T-cell (primary cell): ENCODE data around the gene PFKFB2. TPM values are rescaled to one million over a fixed set of nuclear protein-coding genes. Genes with fewer than 3 reads are reported as not detected.
A peak's percentile ranks its signal among the peaks of the same experiment; 100 is the strongest.

Source experiments
- ATAC-seq, 4 experiments: fragments of 200-7000 bp in 3 of 4; fragments of 150-1000 bp in 1 of 4; cut with Tn5 transposase; replicated peaks in 1 of 4; 1 replicate in 3 of 4; 2 replicates in 1 of 4; pipeline ENCODE4 v1.10.0; 2021; ENCODE audit warnings: moderate library complexity in 3 of 4, mild to moderate bottlenecking in 2 of 4, moderate number of reproducible peaks in 1 of 4
- CTCF ChIA-PET, 2 donors: fragments of 300-600 bp; sonication (Branson Sonifier 250); formaldehyde crosslinking; loops; one replicate each; lab custom pipeline; 2022; ENCODE audit warnings: antibody characterized with exemption in 2 of 2; lab: Charles Lee
- POLR2A ChIA-PET, 2 donors: fragments of 300-600 bp; sonication (Branson Sonifier 250); formaldehyde crosslinking; loops; one replicate each; lab custom pipeline; 2022; ENCODE audit warnings: antibody characterized with exemption in 2 of 2; lab: Charles Lee
- DNase-seq, 35 experiments: peaks; one replicate each; pipeline versions ENCODE4 v3.0.0 to v3.0.0-alpha.2; 2013 to 2023
- H3K27ac ChIP-seq: one replicate; pipeline ENCODE4 v1.5.1; 2013; ENCODE audit warnings: low read length
- H3K27me3 ChIP-seq, 2 experiments: replicated peaks in 1 of 2; 1 replicate in 1 of 2; 2 replicates in 1 of 2; pipeline versions ENCODE4 v1.6.1 to v1.7.0; 2013; ENCODE audit warnings: low read length in 1 of 2, mixed read lengths in 1 of 2; ENCODE audit not compliant: control insufficient read depth in 2 of 2, insufficient read depth in 2 of 2; ENCODE audit errors: extremely low read depth in 1 of 2
- H3K36me3 ChIP-seq, 2 donors: 1 replicate in 1 of 2; 2 replicates in 1 of 2; pipeline versions ENCODE4 v1.6.1 to v1.7.0; 2013; ENCODE audit warnings: low read length in 1 of 2; ENCODE audit not compliant: control insufficient read depth in 2 of 2, insufficient read depth in 1 of 2; ENCODE audit errors: extremely low read depth in 1 of 2
- H3K4me1 ChIP-seq, 2 experiments: 1 replicate in 1 of 2; 2 replicates in 1 of 2; pipeline versions ENCODE4 v1.6.1 to v1.7.0; 2013; ENCODE audit warnings: low read length in 2 of 2, mixed read lengths in 1 of 2; ENCODE audit not compliant: insufficient read depth in 2 of 2, control insufficient read depth in 1 of 2; ENCODE audit errors: extremely low read depth in 1 of 2
- H3K4me3 ChIP-seq, 2 donors: 1 replicate in 1 of 2; 2 replicates in 1 of 2; pipeline versions ENCODE4 v1.5.1 to v1.7.0; 2013; ENCODE audit warnings: mild to moderate bottlenecking in 2 of 2, low read length in 1 of 2, moderate library complexity in 1 of 2; ENCODE audit not compliant: control insufficient read depth in 1 of 2; ENCODE audit errors: extremely low read depth in 1 of 2
- H3K9me3 ChIP-seq: 2 replicates; pipeline ENCODE4 v1.7.0; 2013
- H3K27ac Mint-ChIP-seq, 2 donors: one replicate each; pipeline ENCODE4 v1.8.0; 2020 to 2021; ENCODE audit warnings: mild to moderate bottlenecking in 2 of 2, mixed read lengths in 2 of 2
- H3K27me3 Mint-ChIP-seq, 2 donors: one replicate each; pipeline ENCODE4 v1.8.0; 2021 to 2022; ENCODE audit warnings: mixed read lengths in 2 of 2
- H3K36me3 Mint-ChIP-seq: one replicate; pipeline ENCODE4 v1.8.0; 2021; ENCODE audit warnings: mixed read lengths
- H3K4me1 Mint-ChIP-seq, 3 donors: one replicate each; pipeline ENCODE4 v1.8.0; 2020 to 2022; ENCODE audit warnings: mixed read lengths in 3 of 3, mild to moderate bottlenecking in 1 of 3
- H3K4me3 Mint-ChIP-seq, 3 donors: one replicate each; pipeline ENCODE4 v1.8.0; 2020 to 2022; ENCODE audit warnings: mild to moderate bottlenecking in 3 of 3, mixed read lengths in 3 of 3, moderate library complexity in 3 of 3
- H3K9me3 Mint-ChIP-seq, 3 donors: one replicate each; pipeline ENCODE4 v1.8.0; 2020 to 2022; ENCODE audit warnings: mixed read lengths in 3 of 3
- WGBS: methylation state at CpG from one replicate; pipeline ENCODE4 v1.1.5; 2013; ENCODE audit warnings: missing lambda C conversion rate; ENCODE audit not compliant: insufficient coverage; 5-methylcytosine and 5-hydroxymethylcytosine counted together
- total RNA-seq, 35 experiments: library from RNA in 6 of 35; stranded (reverse) in 6 of 35; fragments of 120-200 nt in 1 of 35; gene quantifications; one replicate each; pipeline versions ENCODE4 v1.2.1 to v1.2.4 and lab custom pipeline; 2013 to 2026

Gene PFKFB2
- total RNA-seq, 5 donors from 2014 or later (not counting 1 experiment from before 2014, with no cell fraction given) = 1.6 to 4.7 (median 3.2) TPM

DNA sequence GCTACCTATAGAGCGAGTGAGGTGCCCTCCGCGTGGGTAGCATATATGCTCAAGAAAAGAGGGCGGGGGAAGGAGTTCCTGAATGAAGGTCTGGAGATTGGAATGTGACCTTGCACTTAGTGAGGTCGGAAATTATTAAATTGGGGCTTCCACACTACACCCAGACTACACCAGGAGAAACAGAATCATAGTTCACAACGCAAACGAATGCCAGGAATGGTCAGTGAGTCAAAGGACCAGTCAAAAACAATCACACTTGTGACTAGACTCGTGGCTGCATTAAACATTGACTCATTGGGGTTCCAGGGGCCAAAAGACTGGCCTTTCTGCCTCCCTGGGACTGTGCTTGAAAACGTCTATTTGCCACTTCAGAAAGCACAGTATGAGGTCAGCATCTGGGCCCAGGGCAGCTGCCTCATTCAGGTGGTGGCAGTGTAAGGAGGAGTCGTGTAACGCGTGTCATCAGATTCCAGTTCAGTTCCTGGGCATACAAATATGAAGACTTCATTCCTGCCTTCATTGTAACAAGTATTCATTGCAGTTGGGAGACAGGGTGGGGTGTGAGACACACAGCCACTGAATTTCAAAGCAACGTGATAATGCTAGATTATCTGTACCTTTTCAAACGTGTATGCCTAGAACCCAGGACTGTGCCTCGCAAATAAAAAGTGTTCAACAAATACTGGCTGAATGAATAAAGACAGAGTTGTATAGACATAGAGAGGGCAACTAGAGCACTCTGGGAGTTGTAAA lies 1.7 kb upstream of the PFKFB2 start, which contains the start of gene YOD1:
TSS of gene YOD1 (minus strand) at position 18 of the 753 bp plus-strand sequence. CDS start 178 bp downstream, outside the sequence.
- Histone ChIP-seq H3K27ac (peak within 1 kb of the TSS; percentile 79), H3K27me3 (no peaks in the 10 kb centered on the region), H3K36me3 (peaks cover 0 to 22% of the 10 kb centered on the region in 2 donors), H3K4me1 (peaks cover 18 to 32% of the 10 kb centered on the region in 2 experiments), H3K4me3 (peak within 1 kb of the TSS; percentile 98 to 100), H3K9me3 (no peaks in the 10 kb centered on the region)
- H3K4me1 Mint-ChIP-seq = peaks cover 59 to 70% (median 66%) of the 10 kb centered on the region in 3 donors
- no peaks in the 10 kb centered on the region for H3K9me3 Mint-ChIP-seq
- ATAC-seq (no peak), DNase-seq (no peak)
- H3K36me3 Mint-ChIP-seq = peaks cover 17% of the 10 kb centered on the region
- WGBS = 83% methylated on average over 6 of the region's 15 CpGs
- H3K27ac Mint-ChIP-seq = peak within 1 kb of the TSS; percentile 89 to 96
- H3K27me3 Mint-ChIP-seq = no peaks in the 10 kb centered on the region
- POLR2A ChIA-PET = no interaction called here
- CTCF ChIA-PET = no interaction called here
- peak within 1 kb of the TSS; percentile 94 to 99 (median 99) for H3K4me3 Mint-ChIP-seq

DNA sequence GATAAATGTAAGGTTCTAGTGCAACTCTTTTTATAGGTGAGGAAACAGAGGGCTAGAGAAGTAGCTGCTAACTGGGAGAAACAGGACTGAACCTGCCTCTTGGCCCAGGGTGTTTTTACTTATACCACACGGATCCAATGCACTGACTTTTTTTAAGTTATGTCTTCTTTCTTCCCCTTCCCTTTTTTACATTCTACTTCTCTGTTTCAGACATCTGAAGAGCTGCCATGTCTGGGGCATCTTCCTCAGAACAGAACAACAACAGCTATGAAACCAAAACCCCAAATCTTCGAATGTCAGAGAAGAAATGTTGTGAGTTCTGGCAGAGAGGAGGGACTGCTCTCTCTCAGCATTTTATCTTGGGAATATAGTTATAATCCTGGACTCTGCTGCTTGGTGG lies 1.4 kb downstream of the PFKFB2 start:
- no peak for ATAC-seq

DNA sequence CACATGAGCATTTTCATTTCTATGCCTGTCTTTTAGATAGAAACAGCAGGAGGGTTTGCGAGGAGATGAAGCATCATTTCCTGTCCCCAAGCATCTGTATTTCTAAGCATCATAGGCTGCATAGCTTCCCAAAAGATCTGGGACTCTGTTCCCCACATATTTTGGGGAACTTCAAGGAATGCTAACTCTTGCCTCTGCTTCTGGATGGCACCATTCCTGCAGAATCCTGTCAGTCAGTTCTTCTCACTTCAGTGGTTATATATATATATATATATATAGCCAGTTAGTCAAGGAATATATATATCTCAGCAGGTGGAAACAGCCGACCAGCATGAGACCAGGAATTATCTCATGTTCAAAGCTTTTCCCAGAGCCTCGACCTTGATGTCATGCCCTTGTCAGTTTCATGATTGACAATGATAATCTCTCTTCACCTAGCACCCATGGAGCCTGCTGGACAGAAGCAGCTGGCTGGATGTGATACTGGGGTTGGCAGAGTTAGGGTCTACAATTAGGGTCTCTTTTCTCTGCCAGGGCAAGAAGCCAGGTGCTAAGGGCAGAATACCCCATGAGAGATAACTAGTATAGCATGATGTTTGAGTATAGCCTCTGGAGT lies 2.4 kb downstream of the PFKFB2 start:
- no peak overlapping the region for H3K4me3 Mint-ChIP-seq

More for the DNA sequence above, 1.4 kb downstream of the PFKFB2 start:
- H3K9me3 ChIP-seq = no peaks in the 10 kb centered on the region
- H3K27me3 ChIP-seq = peaks cover 0 to 2% of the 10 kb centered on the region in 2 experiments
- Mint-ChIP-seq H3K4me1 (peaks cover 32 to 44% (median 37%) of the 10 kb centered on the region in 3 donors), H3K36me3 (no peaks in the 10 kb centered on the region), H3K9me3 (no peaks in the 10 kb centered on the region), H3K4me3 (peak overlapping the region; percentile 94 to 99 (median 99)), H3K27ac (peak overlapping the region in 1 of 2 donors; percentile 66), H3K27me3 (no peaks in the 10 kb centered on the region)
- DNase-seq = no peak
- ChIA-PET CTCF (interaction anchor here in 1 of 2 donors (0.6 kb wide), 1 partner anchor 400 kb away, joined by 3 read pairs; the partner anchor contains the start of gene CR2), POLR2A (no interaction called here)
- peaks cover 4 to 28% of the 10 kb centered on the region in 2 experiments for H3K4me1 ChIP-seq
- 43% methylated on average over 1 of the region's 2 CpGs for WGBS
- no peak overlapping the region for H3K27ac ChIP-seq
- no peak overlapping the region for H3K4me3 ChIP-seq
- peaks cover 0 to under 1% of the 10 kb centered on the region in 2 donors for H3K36me3 ChIP-seq

DNA sequence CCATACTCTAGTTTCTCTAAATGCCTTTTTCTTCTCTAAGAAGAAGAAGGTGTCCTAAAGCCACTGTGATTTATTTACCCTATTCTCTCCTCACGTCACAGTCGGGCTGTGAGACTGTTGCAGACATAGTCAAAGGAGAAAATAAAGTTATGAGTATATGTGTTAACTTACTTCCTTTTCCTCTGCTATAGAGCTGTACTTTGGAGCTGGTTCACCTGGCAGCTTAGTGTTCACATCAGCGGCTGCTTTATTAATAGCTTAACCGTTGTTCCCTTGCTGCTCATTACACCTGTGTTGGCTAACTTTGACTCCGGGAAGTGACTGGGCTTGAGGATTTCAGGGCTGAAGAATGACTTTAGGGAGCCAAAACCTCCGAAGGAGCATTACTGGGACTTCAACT lies 3.6 kb downstream of the PFKFB2 start:
- Mint-ChIP-seq H3K9me3 (no peaks in the 10 kb centered on the region), H3K36me3 (peaks cover 4% of the 10 kb centered on the region), H3K4me1 (peaks cover 24 to 29% (median 25%) of the 10 kb centered on the region in 3 donors), H3K27ac (no peak overlapping the region), H3K27me3 (no peaks in the 10 kb centered on the region), H3K4me3 (no peak overlapping the region)
- ATAC-seq = no peak
- Histone ChIP-seq H3K9me3 (no peaks in the 10 kb centered on the region), H3K4me1 (peaks cover 4 to 16% of the 10 kb centered on the region in 2 experiments), H3K27me3 (peaks cover 0 to 2% of the 10 kb centered on the region in 2 experiments), H3K36me3 (peaks cover 0 to 2% of the 10 kb centered on the region in 2 donors), H3K4me3 (no peak overlapping the region), H3K27ac (no peak overlapping the region)
- CTCF ChIA-PET = no interaction called here
- no peak for DNase-seq
- 75% methylated on average over 3 of the region's 6 CpGs for WGBS
- POLR2A ChIA-PET = no interaction called here

More for the DNA sequence above, 2.4 kb downstream of the PFKFB2 start:
- H3K27ac Mint-ChIP-seq = no peak overlapping the region
- peaks cover 24 to 37% (median 33%) of the 10 kb centered on the region in 3 donors for H3K4me1 Mint-ChIP-seq
- H3K27me3 Mint-ChIP-seq = no peaks in the 10 kb centered on the region
- ATAC-seq = no peak
- Histone ChIP-seq H3K27ac (no peak overlapping the region), H3K4me1 (peaks cover 4 to 27% of the 10 kb centered on the region in 2 experiments), H3K27me3 (peaks cover 0 to 2% of the 10 kb centered on the region in 2 experiments), H3K4me3 (no peak overlapping the region), H3K36me3 (no peaks in the 10 kb centered on the region), H3K9me3 (no peaks in the 10 kb centered on the region)
- H3K36me3 Mint-ChIP-seq = no peaks in the 10 kb centered on the region
- ChIA-PET POLR2A (interaction anchor here in 1 of 2 donors (0.6 kb wide), 2 partner anchors 171 to 197 kb away, joined by 3 read pairs; no protein-coding TSS in a partner anchor), CTCF (no interaction called here)
- WGBS = no CpG with 5 or more reads among the region's 3 CpGs
- no peak for DNase-seq
- no peaks in the 10 kb centered on the region for H3K9me3 Mint-ChIP-seq

DNA sequence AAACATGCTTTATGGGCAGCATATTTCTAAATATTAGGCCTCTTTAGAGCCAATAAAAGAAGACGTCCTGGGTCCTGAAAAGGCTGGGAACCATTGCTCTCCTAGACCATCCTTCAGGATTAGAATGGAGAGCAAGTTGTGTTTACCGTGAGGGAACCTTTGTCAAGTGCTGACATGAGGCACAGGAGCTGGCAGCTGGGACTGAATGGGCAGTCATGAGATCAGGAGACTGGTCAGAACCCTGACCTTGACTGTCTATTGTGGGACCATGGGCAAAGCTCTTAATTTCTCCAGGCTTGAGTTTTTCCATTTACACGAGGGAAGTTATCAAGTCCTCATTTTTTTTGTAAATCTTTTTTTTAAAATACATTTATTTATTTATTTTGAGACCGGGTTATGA lies 5.2 kb downstream of the PFKFB2 start:
- peaks cover under 1 to 2% of the 10 kb centered on the region in 2 donors for H3K36me3 ChIP-seq
- ChIA-PET POLR2A (interaction anchor here in 1 of 2 donors (0.7 kb wide), 1 partner anchor 25 kb away, joined by 3 read pairs; the partner anchor contains the start of gene C1orf116), CTCF (interaction anchor here in 1 of 2 donors (0.6 kb wide), 1 partner anchor 18 kb away, joined by 6 read pairs; no protein-coding TSS in a partner anchor)
- H3K27ac ChIP-seq = no peak overlapping the region
- H3K27me3 ChIP-seq = peaks cover 0 to 2% of the 10 kb centered on the region in 2 experiments
- DNase-seq (no peak), ATAC-seq (no peak)
- peaks cover 0 to 5% of the 10 kb centered on the region in 2 experiments for H3K4me1 ChIP-seq
- WGBS = 100% methylated on average over 1 of the region's 4 CpGs
- no peaks in the 10 kb centered on the region for H3K27me3 Mint-ChIP-seq
- H3K4me3 ChIP-seq = no peak overlapping the region
- H3K4me1 Mint-ChIP-seq = peaks cover 9 to 15% (median 11%) of the 10 kb centered on the region in 3 donors
- no peaks in the 10 kb centered on the region for H3K9me3 Mint-ChIP-seq
- no peak overlapping the region for H3K27ac Mint-ChIP-seq
- H3K4me3 Mint-ChIP-seq = no peak overlapping the region
- H3K9me3 ChIP-seq = no peaks in the 10 kb centered on the region
- H3K36me3 Mint-ChIP-seq = peaks cover 18% of the 10 kb centered on the region
